ENCODE results near the gene CGB5.
"Not testable (repeated sequence)": the region's sequence is repeated elsewhere in the genome, so short reads cannot be mapped to it uniquely, and the experiment has no call there.

- not testable (repeated sequence) for TF ChIP-seq EZH2 (optimal IDR thresholded peaks at IDR 0.05; ENCODE audit: low read depth, low read length); CTCF (IDR thresholded peaks at IDR 0.05; ENCODE audit: low read length)
These were observed 19.4 kb upstream of the CGB5 start, which contains the start of gene CGB3 for GRCh38 chr19:49024233-49024632.
